Measurements from ENCODE around the gene DYRK1B.

Gene DYRK1B

DNA sequence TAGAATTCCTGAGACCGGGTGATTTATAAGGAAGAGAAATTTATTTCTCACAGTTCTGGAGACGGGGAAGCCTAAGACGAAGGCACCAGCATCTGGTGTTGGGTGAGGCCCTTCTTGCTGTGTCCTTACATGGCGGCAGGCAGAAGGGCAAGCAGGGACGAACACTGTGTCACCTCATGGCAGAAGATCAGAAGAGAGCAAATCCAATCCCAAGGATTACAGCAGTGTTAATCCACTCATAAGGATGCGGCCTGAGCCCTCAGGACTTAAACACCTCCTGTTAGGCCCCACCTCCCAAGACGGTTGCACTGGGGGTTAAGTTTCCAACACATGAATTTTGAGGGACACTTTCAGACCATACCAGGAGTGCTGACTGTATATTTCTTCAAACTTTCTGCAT, 18.9 kb upstream of the DYRK1B start:
- DNase-seq = no peak

DNA sequence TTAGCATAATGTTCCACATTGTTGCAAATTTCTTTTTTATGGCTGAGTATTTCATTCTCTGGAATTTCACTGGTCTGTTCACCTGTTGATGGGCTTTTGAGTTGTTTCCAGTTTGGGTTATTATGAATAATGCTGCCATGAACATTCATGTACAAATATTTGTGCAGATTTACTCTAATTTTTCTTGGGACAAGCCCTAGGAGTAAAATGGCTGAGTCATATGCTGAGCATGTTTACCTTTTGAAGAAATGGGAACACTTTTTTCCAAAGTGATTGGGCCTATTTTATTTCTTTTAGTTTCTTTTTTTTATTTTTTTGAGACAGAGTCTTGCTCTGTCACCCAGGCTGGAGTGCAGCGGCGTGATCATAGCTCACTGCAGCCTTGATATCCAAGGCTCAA, 16.9 kb upstream of the DYRK1B start:
- no peak for DNase-seq

DNA sequence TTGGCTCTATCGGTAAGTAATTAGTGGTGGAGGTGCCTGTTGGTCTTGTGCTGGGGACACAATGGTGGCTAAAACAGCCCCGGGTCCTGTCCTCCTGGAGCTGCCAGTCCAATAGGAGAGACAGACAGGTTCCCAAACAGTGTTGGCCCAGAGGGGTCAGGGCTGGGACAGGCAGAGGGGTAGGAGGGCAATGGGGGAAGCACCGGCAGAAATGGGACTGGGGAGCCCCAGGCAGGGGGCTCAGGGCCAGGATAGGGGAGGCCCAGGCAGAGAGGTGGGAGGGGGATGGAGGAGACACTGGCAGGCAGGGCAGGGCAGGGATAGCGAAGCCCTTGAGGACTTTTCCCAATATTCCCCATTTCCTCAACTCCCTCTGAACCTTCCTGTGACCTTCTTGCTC, 14.4 kb upstream of the DYRK1B start:
- no peak for DNase-seq

DNA sequence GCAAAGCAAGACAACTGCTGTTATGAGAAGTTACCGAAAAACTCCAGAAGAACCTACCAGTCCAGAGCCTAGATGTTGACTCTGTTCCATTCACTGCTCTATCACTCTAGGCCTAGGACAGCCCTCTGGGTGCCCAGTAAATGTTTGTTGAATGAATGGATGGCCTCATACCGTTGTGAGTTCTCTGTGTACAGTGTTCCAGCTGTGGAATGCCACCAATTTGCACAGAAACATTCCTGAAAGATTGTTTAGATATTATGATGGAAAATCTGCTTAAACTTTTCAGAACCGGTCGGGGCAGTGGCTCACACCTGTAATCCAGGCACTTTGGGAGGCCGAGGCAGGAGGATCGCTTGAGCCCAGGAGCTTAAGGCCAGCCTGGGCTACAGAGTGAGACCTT, 13.6 kb upstream of the DYRK1B start:
- no peak for DNase-seq

DNA sequence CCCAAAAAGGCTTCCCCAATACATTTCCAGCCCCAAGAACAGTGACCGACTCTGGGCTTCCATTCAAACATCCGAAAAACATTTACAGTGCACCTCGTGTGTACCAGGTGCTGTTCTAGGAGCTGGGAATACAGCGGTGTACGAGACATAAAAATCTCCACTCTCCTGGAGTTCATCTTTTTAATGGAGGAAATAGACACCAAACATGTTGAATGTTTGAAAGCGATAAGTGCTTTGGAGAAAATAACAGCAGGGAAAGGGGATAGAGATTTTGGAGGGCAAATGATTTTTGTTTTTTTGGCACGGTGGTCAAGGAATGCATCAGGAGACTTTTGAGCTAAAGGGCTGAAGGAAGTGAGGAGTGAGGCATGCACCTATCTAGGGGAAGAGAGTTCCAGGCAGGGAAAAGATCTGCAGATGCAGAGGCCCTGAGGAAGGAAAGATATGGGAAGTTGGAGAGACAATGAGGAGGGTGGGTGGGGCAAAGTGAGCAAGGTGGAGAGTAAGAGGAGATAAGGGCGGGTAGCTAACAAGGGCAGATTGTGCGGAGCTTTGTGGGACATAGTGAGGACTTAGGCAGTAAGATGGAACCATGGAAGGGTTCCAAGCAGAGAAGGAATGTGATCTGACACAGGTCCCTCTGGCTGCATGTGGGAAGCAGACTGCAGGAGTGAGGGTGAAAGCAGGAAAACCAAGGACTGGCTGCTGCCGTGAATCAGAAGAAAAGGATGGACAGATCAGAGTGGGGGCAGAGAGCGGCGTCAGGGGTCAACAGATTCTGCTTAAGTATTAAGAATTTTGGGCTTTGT, 12.9 kb upstream of the DYRK1B start:
- DNase-seq = peak; percentile 26

DNA sequence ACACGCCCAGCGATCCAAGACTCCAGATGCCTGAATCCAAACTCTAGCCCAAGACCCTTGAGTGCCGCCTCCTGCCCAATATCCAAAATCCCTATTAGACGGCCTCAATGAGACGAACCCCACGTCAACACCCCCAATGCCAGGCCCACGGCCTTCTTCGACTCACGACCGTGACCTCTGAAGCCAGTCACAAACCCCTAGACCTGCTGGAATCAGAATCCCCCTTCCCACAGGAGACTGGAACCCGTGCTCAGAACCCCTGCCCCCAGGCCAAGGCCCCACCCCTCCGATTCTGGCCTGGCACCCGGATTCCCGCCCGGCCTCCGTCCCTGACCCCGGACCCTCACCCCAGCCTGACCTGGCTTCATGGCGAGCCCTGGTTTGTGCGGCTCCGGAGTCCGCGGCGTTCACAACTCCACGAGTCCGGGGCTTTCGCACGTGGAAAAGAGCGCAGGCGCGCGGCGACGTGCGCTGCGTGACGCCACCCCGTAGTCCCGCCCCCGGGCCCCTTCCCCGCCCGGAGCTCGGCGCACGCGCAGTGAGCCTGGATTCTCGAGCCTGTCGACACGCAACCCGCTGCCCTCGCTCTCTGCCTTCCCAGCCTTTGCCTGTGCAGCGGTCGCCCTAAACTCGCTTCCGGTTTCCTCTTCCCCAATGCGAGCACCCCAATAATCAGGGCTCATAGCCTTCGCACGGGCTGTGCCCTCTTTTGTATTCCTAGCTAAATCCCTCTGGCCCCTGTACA, 12.1 kb upstream of the DYRK1B start, which contains the start of gene FBL:
Gene FBL, minus strand, starts transcription at position 447 of the 745 bp plus-strand sequence. Its CDS starts 79 bp downstream, at position 368.
- DNase-seq = peak; percentile 90

DNA sequence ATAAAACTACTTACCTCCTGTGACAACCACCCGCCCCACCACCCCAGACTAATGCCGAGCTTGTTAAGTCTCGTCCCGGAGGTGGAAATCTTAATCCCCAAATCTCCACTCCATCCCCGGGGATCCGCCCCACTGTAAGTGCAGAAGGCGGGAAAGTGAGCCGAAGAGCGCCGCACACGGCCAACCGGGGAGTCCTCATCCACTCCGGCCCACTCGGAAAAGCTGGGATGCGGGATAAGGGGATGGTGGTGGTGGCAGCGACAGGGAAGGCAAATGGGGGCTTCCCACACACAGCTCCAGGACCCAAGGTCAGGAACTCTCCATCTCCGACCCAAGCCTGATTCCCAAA, 11.6 kb upstream of the DYRK1B start:
- DNase-seq = no peak

DNA sequence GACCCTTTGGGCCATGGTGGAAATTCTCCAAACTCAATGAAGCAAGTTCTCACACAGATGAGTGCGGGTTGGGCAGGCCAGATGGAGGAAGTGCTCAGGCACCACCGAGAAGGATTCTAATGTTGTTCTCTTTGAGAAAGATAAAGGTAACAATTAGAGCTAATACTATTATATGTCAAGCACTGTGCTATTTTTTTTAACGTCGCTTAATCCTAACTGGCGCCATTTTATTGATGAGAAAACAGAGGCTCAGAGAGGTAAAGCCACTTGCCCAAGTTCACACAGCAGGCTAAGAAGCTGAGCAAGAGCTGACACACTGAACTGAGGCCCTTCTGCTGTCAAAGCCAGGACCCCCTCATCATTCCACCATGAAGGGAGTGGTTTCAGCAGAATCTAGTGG, 11.2 kb upstream of the DYRK1B start:
- no peak for DNase-seq

DNA sequence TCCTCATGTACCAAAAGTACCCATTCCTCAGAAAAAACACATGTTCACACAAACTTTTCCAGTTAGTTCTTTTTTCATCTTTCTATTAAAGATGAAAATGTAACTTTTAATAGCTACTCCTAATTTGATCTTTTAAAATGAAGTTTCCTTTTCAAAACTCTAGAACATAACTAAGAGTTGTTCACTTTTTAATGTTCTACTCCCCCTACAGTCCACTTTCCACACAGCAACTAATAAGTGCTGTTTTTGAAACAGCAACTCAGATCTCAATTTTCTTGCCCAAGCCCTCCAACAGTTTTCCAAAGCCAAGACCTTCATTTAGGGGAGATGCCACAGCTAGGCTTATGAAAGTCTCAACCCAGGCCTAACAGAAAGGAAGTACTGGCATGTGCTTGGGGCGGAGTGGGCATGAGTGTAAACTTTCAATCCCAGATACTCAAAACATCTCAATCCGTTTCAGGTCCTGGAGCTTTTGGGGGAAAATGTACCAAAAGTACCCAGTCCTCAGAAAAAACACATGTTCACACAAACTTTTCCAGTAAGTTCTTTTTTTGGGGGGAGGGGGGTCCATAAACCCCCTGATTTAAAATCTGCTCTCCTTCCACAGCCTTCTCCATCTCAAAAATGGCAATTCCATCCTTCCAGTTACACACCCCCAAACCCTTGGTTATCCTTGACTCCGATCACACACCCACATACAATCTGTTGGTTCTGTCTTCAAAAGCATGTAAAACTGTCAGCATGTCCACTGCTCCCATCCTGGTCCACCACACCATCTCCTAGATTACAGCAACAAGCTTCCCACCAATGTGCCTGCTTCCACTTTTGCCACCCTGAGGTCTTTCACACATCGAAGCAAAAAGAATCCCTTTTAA, 10.2 kb upstream of the DYRK1B start:
- DNase-seq = peak; percentile 29

DNA sequence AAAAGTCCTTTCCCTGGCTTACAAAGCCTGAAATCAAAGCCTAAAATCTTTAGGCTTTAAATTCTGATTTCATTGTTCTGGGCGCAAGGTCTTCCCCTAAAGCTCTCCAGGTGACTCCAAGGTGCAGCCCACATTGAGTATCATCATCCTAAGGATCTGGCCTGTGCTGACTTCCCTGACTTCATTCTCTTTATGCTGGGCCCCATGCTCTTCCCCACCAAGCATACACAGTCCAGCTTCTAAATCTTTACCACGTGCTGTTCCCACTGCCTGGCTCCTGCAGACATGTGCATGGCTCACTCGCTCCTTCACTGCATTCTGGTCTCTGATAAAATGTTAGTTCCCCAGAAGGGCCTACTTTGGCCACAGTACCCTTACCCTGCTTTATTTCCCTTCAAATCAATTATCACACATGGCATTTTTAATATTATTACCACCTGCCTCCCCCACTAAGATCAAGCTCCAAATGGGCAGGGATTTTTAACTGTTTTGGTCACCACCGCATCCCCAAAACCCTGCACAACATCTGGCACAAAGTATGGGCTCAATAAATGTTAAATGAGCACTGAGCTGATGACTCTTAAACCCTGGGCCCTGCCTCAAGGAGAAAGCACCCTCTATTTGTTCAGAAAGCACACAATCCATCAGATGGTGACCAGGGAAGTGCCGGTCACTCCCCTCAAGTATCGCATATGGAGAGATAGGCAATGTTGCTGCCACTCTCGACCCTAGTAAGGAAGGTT, 8.9 kb upstream of the DYRK1B start:
- no peak for DNase-seq

DNA sequence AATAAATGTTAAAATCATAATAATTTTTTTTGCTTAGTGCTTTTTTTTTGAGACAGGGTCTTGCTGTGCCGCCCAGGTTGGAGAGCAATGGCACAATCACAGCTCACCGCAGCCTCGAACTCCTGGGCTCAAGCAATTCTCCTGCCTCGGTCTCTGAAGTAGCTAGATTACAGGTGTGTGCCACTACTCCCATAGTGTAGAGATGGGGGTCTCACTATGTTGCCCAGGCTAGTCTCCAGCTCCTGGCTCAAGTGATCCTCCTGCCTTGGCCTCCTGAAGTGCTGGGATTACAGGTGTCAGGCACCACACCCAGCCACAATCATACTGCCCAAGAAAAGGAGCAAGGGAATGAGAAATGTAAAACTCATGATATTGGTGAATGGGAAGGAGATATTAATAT, 7.1 kb upstream of the DYRK1B start:
- no peak for DNase-seq

DNA sequence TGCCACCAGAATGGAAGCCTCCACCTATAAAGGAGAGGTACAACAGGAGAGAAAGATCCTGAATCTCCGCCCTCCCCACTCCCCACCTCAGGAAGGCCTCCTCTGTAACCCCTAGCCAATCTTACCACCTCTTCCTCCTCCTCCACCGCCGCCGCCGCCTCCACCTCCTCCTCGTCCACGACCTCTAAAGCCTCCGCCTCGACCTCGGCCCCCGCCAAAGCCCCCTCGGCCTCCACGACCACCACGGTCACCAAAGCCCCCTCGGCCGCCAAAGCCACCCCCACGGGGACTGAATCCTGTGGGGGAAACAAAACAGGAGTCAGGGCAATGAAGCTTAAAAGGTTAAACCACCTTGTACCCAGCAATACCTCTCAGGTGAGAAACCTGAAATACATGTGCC, 6.5 kb upstream of the DYRK1B start:
- DNase-seq = no peak

DNA sequence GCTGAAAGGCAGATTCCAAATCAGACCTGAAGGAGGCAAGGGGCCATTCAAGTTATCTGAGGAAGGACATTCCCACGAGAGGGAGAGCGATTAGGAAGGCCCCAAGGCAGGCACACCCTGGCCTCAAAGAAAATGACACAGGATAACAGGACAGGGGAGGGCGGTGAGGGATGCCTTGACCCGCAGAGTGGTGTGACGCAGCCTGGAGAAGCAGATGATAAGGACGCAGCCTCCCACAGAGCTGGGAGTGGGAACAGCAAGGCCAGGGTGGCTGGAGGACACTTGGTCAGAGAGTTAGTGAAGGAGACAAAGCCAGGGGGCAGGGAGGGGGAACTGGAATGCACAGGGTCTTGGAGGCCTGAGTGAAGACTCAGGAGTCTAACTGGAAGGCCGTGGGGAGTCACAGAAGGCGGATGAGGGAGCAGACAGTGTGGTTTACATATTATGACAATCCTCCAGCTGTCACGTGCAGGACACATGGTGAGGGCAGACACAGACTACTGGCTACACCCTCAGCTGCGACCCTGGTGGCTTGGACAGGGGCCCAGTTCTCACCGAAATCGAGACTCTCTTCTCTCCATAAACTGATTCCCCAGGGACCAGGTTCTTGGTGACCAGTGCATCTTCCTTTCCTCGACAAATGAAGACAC, 5.8 kb upstream of the DYRK1B start:
- no peak for DNase-seq

DNA sequence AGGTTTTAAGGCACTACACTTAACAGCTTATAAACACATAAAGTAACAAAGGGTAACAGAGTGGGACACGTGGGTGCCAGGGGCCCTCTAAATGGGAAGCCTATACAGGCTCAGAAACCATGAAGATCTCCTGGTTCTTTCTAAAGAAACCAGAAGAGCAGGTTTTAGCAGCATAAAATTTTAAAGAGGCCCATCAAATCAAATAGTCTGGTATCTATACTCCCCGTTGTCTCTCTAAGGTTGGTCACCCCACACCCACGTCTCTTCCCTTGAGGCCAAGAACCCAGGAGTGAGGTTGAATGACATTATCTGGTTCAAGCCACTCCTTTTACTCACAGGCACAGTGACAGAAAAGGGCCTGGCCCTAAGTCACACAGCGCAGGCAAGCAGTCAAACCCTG, 4.6 kb upstream of the DYRK1B start:
- DNase-seq = no peak

DNA sequence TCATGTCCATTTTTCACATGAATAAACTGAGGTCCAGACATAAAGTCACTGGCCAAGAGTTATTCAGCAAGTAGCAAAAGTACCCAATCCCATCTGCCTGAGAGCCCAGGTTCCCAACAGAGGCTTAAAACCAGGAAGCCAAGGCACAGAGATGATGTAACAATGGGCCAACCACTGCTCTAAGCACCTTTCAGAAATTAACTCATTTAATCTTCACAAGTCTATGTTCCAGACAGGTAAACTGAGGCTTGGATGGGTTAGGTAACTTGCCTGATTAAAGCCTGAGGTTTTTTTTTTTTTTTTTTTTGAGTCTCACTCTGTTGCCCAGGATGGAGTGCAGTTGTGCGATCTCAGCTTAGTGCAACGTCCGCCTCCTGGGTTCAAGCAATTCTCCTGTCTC, 4.0 kb upstream of the DYRK1B start:
- DNase-seq = no peak

DNA sequence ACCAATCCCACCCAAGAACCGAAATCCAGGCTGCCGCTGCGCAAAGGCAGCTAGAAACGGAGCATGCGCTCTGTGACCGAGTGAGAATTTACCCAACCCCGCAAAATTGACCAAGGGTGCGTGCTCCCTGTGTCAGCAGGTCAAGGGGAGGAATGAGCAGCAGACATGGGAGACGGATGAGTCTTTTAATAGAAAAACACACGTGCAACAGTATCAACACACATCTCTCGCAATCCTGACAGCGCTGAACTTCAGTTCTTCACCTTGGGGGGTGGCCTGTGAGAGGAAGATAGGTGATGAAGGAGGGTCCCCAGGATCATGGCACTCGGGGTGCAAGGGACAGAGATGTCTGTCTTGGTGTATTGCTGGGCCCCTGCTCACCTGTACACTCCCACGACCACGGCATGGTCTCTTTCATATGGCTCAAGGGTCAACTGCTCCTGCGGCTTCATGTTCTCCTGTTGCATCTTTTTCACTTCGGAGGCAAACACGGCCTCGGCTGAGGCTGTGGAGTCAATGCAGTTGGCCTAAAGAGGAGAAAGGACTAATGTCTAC, 402 bp upstream of the DYRK1B start:
- no peak for DNase-seq

DNA sequence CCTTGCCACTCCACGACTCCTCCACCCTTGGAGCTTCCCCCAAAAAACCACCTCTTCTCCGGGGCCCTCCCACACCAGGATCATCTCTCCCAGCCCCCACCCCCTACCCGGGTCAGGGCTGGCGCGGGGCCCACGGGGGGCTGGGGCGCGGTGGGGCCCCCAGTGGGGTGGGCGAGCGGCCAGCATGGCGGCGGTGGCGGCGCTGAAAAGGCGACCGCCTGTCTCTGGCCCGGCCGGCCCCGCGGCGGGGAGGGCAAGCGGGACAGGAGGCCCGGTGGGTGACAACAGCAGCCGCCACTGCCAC, 850 bp downstream of the DYRK1B start:
- DNase-seq = no peak

DNA sequence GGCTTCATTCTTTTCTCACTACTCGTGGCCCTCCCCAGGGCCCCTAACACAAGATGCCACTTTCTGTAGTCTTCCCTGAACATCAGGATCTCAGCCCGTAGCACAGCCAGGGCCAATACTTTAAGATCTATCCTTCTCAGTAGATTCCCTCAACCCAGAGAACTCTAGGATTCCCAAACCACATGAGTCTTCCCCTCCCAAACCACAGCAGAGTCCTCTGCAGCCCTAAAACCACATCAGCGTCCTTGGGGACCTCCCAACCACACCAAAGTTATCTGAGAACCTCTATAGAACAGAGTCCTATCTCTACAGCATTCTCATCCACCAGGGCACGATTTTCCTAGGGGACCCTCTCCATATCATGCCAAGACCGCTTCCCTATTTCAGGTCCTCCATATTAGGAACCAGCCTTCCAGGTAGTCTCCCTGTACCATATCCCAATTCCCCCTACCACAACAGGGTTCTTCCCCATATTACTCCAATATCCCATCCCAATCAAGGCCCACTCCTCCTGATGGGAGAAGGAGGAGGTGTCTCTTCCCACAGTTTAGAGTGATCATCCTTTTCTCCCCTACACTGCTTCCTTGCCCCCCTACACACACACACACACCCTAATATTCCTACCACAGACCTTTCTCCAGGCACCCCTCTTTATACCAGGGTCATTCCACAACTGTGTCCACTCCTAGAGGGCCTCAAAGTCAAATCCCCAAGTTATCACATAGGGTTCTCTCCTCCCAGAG, 1.4 kb downstream of the DYRK1B start:
- DNase-seq = no peak

DNA sequence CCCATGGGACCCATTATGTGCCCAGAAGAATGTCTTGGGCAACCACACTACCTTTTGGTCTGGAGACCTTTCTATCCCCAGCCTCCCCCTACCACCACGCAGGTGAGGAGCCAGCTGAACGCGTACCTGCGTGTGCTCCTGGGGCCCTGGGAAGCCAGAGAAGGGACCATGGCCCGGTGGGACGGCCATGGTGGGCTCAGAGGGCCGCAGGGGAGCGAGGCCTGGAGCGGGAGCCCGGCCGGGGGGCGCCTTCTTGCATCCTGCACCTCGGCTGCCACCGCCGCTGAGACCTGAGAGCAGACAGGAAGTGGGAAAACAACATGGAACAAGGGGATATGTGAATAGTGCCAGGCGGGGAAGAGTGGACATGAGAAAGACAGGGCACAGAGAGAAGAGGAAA, 2.3 kb downstream of the DYRK1B start:
- DNase-seq = no peak

DNA sequence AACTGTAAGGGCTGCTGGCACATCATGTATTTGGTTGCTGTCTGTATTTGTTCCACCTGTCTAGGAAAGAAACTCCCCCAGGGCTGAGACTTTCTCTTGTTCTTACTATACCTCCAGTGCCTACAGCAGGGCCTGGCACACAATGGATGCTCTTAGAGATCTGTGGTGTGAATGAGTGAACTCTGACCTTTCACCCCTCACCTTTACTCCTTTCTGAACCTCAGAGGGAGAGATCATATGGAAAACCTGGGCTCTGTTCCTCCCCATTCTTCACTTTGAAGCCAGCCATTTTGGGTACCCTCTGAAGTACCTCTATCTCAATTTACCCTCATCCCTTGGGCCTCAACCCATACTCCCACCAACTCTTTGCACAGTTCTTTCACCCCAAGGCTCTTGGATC, 3.1 kb downstream of the DYRK1B start:
- no peak for DNase-seq

DNA sequence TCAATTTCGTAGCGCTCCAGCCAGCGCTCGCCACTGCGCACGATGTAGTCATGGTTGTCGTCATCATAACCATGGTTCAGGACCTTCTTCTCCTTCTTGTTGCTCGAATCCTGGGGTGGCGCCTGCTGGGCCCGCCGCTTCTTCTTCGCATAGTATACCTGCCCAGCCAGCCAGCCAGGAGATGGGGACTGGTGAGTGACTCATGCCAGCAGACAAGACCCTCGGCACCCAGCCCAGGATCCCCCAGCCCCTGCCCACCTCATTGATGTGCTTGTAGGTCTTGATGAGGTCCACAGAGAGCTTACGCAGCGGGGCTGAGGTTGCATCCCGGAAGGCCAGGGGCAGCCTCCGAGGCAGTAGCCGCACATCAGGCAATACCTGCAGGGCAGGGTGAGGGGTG, 3.6 kb downstream of the DYRK1B start:
- no peak for DNase-seq

Data from fibroblast of skin of abdomen (primary cell).